GM10248 (cell line): ENCODE results near the gene TRPC4AP.

ENCODE experiments used
- CTCF ChIA-PET: fragments of 300-600 bp; sonication (Branson Sonifier 250); formaldehyde crosslinking; extraction: SDS; loops from one replicate; lab custom pipeline; 2021; ENCODE audit warnings: antibody characterized with exemption; lab: Yijun Ruan, JAX
- POLR2A ChIA-PET: fragments of 350-650 bp; sonication (Branson Sonifier 250); formaldehyde crosslinking; extraction: SDS; loops from one replicate; lab custom pipeline; 2020; ENCODE audit warnings: antibody characterized with exemption; lab: Yijun Ruan, JAX
- DNase-seq: peaks from one replicate; pipeline ENCODE4 v3.0.0; 2012; ENCODE audit errors: extremely low spot score
- TF ChIP-seq, protein P1 (sequence below): IDR thresholded peaks from 2 replicates; pipeline ENCODE4 v1.5.1; 2012; ENCODE audit warnings: mild to moderate bottlenecking, low read depth; ENCODE audit errors: extremely low read depth, missing control alignments, control extremely low read depth

Gene TRPC4AP

DNA sequence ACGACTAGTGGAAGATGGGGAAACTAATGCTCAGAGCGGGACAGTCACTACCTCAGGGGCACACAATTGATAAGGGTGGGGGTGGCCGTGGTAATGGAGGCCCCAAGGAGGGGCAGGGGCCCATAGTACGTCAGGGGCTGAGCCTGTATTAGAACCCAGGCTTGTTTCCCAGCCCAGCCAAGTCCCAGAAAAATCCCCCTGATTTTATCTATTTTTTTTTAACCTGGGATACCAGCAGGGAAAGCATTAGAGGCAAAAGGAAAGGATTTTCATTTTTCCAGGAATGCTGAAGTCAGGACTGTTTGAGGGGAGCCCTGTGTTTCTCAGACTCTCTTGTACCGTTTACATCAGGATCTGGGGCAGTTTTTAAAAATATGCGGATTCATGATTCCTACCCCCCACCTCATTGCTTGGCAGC lies 136.6 kb downstream of the TRPC4AP start:
- DNase-seq, result no peak
- CTCF ChIA-PET, result interaction anchor here (0.6 to 5.0 kb wide), 5 partner anchors 8 to 87 kb away, joined by 3 to 55 read pairs (median 4); partner anchors contain the start of genes ACSS2 and GGT7
- TF ChIP-seq, protein P1, sequence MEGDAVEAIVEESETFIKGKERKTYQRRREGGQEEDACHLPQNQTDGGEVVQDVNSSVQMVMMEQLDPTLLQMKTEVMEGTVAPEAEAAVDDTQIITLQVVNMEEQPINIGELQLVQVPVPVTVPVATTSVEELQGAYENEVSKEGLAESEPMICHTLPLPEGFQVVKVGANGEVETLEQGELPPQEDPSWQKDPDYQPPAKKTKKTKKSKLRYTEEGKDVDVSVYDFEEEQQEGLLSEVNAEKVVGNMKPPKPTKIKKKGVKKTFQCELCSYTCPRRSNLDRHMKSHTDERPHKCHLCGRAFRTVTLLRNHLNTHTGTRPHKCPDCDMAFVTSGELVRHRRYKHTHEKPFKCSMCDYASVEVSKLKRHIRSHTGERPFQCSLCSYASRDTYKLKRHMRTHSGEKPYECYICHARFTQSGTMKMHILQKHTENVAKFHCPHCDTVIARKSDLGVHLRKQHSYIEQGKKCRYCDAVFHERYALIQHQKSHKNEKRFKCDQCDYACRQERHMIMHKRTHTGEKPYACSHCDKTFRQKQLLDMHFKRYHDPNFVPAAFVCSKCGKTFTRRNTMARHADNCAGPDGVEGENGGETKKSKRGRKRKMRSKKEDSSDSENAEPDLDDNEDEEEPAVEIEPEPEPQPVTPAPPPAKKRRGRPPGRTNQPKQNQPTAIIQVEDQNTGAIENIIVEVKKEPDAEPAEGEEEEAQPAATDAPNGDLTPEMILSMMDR, result no peak
- POLR2A ChIA-PET, result interaction anchor here (0.5 to 1.0 kb wide), 3 partner anchors 13 to 263 kb away, joined by 3 to 4 read pairs (median 3); no protein-coding TSS in a partner anchor

DNA sequence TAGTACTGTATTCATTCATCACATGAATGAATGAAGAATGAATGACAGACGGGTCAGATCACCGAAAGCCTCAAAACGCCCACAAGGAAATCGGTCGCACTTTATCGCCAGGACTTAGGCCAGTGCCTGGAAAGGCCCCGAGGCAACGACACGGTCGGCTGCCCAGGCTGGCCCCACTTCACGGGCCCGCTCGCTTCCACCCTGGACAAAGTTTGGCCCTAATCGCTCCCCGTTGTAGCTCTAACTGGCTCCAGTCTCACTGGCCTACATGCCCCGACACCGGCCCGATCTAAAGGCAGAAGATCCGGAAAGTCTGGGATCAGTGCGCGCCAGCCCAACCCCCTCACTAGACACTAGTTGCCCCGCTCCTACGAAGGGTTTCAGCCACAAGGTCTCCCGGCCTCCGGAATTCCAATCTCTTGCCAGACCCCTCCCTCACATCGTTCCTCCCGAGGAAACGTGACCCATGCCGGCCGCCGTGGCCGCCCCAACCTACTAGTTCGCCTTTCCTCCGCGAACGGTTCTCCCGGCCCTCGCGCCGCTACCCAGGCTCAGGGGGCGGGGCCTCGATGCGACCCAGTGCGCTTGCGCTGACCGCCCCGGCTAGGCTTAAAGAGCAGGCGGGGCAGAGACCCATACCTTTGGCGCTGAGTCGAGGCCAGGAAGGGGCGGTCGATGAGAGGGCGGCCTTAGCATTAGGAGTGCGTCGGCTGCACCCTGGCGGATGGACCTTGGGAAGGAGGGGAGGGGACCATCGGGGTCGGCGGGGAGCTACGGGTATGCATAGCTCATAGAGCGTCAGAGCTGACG lies 137.2 kb downstream of the TRPC4AP start, which contains the start of the genes GSS and MYH7B:
GSS (minus strand) TSS at position 576 of the 810 bp plus-strand sequence. CDS start 3,954 bp downstream, outside the sequence.
MYH7B (plus strand) TSS at position 638 of the 810 bp plus-strand sequence. CDS start 22,138 bp downstream, outside the sequence.
- POLR2A ChIA-PET, result interaction anchor here (0.5 to 1.0 kb wide), 4 partner anchors 13 to 262 kb away, joined by 3 to 5 read pairs (median 4); no protein-coding TSS in a partner anchor
- CTCF ChIA-PET, result interaction anchor here (0.6 to 5.0 kb wide), 5 partner anchors 9 to 86 kb away, joined by 3 to 55 read pairs (median 4); partner anchors contain the start of genes ACSS2 and GGT7
- DNase-seq, result peak; percentile 97
- TF ChIP-seq, protein P1, result peak; percentile 50

DNA sequence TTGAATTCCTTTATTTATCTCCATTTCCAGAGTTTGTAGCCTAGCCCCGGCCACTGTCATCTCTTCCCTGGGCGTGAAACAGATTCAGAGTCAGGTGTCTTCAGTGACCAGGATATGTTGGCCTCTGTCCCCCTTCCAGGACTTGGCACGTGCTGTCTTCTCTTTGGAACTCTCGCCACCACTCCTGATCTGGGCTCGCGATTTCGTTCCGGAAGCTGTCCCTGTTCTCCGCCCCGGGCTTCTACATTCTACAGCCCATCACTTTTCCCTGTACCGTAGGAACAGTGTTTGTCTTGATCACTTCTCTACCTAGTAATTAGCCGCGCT lies 137.7 kb downstream of the TRPC4AP start:
- POLR2A ChIA-PET, result no interaction called here
- CTCF ChIA-PET, result interaction anchor here (2.1 to 5.0 kb wide), 2 partner anchors 9 to 80 kb away, joined by 6 to 55 read pairs; partner anchors contain the start of genes ACSS2 and GGT7
- TF ChIP-seq, protein P1, result no peak
- no peak for DNase-seq

DNA sequence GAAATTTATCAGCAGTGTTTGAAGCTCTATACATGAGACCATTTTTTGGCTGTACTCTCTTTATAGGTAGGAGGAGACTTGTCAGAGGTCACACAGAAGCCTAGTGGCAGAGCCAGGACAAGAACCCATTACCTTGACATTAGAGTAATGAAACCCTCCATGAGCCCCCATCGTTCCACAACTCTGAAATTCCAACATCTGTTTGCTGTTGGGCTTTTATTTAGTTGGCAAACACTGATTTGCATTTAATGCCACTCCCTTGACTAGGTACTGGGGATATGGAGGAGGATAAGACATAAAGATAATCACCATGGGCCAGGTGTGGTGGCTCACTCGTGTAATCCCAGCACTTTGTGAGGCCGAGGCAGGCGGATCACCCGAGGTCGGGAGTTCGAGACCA lies 138.6 kb downstream of the TRPC4AP start:
- ChIA-PET CTCF (interaction anchor here (5.0 kb wide), 1 partner anchor 79 kb away, joined by 55 read pairs; the partner anchor contains the start of genes ACSS2 and GGT7), POLR2A (no interaction called here)
- no peak for DNase-seq
- TF ChIP-seq, protein P1, result no peak

DNA sequence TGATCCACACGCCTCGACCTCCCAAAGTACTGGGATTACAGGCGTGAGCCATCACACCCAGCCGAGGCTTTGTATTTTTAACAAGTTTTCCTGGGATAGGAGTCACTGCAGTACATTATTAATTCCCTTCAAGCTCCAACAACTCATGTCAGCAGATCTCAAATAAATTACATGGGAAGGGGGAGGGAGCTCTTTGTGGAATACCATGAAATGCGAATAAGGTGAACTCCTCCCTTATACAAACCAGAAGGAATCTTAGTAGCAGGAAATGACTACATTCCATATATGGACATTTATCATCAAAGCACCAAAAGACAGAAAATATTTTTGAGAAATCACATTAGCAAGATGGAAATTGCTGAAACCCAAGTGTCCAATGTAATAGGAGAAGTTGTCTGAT lies 139.9 kb downstream of the TRPC4AP start:
- TF ChIP-seq, protein P1, result no peak
- POLR2A ChIA-PET, result no interaction called here
- no peak for DNase-seq
- CTCF ChIA-PET, result interaction anchor here (4.4 kb wide), 1 partner anchor 78 kb away, joined by 24 read pairs; the partner anchor contains the start of gene GGT7
